GM21825 (cell line): ENCODE results near the gene AFMID.

Source experiments
- ATAC-seq: cut with Tn5 transposase; IDR thresholded peaks from one replicate; pipeline ENCODE4 v1.9.1; 2021; ENCODE audit warnings: mild to moderate bottlenecking, moderate library complexity; ENCODE audit not compliant: unreplicated experiment

The AFMID gene

DNA sequence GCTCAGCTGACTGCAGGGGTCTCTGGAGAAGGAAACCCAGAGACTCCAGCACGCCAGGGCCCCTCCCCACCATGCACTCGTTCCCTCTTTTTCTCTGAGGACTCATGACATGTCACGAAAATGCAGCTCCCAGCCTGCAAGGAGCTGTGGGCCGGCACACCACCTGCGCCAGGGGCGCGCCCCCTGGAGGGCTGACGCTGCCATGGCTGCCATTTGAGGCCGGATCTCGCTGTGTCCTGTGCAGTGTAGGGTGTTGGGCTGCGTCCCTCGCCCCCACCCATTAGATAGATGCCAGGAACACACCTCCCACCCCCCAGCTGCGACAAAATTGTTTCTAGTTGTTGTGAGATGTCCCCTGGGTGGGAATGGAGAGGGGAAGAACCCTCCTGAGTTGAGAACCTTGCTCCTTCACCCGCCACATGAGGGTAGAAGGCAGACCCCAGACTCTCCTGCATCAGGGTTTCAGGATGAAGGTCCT lies 10.6 kb upstream of the AFMID start:
- ATAC-seq, result no peak

DNA sequence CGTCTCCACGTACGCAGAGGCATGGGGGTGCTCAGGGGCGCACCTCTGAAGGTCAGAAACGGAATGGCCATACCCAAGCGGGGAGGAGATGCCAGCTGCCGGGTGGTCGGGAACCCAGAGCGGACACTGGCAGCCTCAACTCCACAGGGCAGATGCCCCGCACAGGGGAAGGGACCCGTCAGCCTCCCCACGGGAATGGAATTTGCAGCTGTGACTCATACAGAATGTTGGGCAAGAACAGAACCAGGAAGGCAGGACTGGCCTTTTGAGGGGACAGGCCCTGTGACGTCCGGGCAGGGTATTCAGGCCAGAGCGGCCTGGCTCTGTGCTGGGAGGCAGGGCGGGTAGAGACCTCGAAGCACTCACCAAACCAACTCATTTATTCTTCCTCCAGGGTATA lies 7.8 kb upstream of the AFMID start:
- ATAC-seq, result no peak

DNA sequence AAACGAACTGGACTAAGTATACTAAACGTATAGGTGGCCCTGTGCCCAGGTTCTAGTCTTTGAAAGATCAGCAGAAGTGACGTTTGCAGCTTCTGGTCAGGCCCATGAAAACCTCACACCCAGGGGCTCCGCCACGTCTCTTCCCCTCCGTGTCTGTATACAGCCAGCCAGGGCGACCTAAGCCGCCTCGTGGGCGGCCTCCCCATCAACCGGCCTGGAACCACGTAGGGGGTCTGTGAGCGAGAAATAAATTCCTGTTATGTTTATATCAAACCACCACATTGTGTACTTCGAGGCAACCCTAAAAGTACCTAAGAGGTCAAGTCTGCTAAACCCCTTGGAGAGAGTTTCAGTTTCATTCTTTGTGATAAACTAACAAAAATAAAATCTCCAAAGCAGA lies 7.1 kb upstream of the AFMID start:
- no peak for ATAC-seq

DNA sequence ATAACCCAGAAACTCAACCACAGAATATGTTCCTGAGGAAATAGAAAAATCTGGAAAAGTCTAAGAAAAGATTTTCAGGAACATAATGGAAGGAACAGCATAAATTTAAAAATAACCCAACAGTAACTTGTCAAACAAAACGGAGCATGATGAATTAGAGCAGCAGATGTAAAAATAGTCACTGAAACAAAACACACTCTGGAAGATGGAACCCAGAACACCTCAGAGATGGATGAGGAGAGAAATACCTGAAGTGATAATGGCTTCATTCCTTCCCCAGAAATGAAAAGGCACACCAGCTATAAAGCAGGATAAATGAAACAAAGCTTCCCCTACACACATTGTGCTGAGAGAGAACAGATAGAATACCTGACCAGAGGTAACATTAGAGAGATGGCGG lies 6.7 kb upstream of the AFMID start:
- no peak for ATAC-seq

DNA sequence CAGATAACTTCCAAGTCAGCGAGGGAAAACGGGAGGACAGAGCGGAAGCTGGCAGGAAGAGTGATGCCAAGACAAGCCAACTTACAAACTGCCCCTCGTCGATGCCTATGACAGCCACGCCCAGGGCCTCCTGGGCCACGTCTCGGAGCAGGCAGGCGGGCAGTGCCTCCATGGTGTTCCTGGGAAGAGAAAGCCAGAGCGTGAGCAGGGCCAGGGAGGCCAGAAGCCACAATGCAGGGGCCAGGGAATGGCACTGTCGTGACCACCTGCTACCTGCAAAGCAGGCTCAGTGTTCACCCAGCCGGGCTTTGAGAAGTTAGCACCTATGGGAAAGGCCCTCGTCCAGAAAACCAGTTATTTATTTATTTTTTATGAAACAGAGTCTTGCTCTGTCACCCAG lies 4.7 kb upstream of the AFMID start:
- ATAC-seq, result no peak

DNA sequence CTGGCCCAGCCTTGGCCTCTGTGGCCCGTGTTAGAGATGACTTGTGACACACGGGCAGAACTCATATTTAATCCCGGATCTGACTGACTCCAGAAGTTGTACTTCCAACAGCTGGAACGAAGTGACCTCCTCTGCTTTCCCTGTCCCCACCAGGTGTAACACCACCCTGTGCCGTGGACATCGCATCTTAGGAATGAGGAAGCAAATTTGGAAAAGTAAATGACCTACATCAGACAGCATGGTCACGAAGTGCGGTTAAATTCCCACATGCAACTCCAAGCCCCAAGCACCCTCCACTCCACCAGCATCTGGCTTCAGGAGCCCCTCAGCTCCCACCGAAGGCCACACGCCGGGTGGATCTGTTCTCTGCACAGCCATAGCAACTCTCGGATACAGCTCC lies 3.2 kb upstream of the AFMID start:
- ATAC-seq, result no peak

DNA sequence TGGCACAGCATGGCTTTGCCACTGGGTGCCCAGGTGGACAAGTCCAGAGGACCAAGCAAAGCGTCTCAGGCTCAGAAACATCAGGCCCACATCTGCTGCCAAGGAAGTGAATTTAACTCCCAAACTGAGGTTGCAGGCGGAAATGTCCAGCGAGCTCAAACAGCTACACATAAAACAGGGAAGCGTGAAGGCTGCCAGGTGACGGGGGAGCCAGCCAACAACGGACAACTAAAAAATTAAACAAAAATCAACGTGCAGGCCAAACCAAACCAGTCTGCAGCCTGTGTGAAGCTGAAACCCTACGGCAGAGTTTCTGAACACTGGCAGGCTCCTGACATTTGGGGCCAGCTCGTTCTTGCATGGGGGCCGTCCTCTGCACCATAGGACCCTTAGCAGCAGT lies 2.8 kb upstream of the AFMID start:
- no peak for ATAC-seq

DNA sequence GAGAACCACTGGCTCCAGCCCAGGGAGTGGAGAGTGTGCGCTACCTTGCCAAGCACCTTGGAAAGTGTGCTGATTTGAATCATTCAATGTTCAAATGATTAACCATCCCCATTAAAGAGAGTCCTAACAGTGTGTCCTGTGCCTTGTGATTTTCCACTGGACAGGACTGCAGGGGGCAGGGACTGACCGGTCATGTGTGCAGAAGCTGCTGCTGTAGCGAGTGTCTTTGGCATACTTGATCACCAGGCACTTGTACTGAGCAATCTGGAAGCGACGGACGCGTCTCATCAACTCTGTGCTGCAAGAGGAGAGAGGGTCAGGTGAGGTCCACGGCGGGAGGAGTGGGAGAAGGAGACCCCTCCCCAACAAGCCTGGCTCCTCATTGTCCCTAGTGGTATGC lies 2.3 kb upstream of the AFMID start:
- ATAC-seq, result no peak

DNA sequence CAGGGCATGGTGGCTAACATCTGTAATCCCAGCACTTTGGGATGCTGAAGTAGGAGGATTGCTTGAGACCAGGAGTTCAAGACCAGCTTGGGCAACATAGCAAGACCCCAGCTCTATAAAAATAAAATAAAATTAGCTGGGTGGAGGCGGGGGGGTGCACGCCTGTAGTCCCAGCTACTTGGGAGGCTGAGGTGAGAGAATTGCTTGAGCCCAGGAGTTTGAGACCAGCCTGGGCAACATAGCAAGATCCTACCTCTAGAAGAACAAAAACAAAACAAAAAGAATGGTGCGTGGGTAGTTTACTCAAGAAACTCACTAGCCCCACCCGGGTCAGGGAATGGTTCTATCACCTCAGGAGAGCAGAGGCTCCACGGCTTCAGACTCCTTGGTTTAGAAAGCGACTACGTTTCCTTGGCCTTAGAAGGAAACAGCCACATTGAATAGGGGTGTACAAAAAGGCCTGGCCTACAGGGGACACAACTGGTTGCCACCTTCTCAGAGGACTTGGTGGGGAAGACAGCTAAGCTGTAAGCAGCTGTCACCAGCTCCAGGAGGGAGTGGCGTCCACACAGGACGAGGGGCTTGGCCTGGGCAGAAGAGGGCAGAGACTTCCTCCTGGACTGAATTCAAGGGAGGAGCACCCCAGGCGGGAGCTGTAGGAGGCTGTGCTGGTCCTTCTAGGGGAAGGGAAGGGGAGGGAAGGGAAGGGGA lies 1.0 kb upstream of the AFMID start:
- ATAC-seq, result no peak

DNA sequence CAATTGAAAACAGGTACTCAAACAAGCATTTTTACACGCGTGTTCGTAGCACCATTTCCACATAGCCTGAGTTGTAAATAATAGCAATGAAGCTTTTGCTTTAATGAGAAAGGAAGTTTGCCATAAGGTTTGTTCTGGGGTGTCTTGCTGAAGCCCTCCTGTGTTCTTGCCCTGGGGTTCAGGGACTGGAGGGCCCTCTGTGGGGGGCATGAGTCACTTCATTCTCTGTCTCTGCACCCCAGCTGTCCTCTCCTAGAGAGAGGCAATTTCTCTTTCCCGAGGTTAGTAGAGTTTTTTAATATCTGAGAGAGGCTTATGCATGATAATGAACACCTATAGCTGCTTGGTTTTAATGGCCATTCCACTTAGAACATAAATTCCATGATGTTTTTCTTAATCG lies 9.6 kb downstream of the AFMID start:
- ATAC-seq, result no peak

DNA sequence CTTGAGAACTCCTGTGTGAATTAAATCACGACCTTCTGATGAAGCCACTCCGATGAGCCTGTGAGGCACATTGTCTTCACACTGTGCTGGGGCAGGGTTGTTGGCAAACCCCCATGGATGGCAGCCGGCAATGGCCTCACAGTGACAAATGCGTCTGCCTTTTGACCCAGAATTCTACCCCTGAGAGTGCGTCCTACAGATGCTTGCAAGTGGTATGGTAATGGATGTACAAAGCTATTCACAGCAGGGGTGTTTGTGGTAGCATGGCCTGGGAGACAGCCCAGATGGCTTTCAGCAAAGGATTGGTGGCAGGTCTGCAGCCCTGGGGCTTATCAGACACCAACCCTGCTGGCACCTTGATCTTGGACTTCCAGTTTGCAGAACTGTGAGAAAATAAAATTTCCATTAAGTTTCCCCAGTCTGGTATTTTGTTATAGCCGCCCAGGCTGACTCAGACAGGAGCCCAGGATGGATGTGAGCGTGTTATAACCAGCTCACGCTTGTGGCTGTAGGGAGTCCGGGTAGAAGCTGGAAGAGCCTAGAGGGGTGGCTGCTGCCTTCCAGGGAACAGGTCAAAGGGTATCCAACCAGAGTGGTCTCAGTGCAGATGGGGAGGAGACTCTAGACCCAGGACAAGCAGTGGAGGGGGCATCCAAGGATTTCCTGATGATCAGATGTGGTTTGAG lies 10.1 kb downstream of the AFMID start:
- ATAC-seq, result no peak

DNA sequence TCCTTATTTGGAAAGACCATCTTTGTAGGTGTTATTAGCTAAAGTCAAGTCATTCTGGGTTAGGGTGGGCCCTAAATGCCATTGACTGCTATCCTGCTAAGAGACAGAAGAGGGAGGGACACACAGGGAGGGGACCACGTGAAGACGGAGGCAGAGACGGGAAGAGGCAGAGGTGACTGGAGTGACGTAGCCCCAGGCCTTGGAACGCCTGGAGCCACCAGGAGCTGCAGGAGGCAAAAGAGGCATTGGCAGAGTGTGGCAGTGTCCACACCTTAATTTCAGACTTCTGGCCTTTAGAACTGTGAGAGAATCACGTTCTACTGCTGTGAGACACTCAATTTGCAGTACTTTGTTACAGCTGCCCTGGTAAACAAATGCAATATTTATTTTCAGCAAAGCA lies 13.3 kb downstream of the AFMID start:
- ATAC-seq, result no peak

DNA sequence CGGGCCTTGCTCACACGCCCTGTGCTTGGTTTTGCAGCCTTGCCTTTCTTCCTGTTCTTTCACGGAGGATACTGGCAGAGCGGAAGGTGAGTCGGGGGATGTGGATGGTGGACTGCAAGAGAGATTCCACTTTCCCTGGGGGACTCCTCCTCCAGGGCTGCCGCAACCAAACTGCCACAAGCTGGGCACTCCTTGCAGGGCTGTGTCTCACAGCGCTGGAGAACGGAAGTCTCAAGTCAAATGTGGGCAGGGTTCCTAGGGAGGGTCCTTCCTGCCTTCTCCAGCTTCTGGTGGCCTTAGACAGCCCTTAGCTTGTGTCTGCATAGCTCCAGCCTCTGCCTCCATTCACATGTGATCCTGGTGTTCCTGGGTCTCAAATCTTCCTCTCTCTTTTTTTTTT lies 15.5 kb downstream of the AFMID start:
- no peak for ATAC-seq

DNA sequence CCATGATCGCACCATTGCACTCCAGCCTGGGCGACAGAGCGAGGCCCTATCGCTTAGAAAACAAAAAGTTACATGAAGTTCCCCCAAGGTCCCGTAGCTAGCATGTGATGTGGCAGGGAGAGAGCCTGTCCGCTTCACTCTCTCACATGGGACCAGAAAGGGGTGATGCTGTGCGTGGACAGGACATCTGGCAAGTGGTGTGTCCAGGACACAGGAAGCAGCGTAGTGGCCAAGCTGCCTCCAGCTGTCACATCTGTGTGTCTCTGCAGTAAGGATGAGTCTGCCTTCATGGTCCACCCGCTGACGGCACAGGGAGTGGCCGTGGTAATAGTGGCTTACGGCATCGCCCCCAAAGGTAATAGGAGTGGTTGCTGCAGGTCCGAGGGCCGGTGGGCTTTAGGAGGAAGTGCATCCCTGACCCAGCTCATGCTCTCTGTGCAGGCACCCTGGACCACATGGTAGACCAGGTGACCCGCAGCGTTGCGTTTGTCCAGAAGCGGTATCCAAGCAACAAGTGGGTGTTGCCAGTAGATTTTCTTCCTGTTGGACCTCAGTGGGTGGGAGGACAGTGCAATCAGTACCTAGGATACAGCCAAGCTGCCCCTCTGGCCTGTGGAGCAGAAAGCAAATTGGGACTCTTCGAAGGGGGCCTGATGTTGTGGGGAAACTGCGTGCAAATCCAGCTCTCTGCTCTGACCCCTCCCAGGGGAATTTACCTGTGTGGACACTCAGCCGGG lies 17.4 kb downstream of the AFMID start:
- ATAC-seq, result no peak

DNA sequence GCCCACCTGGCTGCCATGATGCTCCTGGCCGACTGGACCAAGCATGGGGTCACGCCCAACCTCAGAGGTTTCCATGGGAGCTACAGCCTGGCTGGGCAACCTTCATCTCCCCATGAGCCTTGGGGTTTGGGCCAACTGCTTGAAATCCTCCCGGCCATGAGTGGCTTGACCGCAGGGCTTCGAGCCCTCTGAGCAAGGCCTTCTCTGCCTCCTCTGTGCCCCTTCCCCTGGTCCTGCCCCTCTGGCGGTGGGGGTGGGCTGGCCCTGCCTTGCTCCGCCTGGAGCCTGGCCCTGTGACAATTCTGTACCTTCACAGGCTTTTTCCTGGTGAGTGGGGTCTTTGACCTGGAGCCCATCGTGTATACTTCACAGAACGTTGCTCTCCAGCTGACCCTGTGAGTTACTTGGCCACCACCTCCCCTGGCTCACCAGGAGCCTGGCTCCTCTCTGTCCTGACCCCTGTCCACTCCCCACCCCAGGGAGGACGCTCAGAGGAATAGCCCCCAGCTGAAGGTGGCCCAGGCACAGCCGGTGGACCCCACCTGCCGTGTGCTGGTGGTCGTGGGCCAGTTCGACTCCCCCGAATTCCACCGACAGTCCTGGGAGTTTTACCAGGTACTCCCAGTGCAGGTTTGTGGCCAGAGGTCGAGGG lies 18.1 kb downstream of the AFMID start:
- ATAC-seq, result no peak

DNA sequence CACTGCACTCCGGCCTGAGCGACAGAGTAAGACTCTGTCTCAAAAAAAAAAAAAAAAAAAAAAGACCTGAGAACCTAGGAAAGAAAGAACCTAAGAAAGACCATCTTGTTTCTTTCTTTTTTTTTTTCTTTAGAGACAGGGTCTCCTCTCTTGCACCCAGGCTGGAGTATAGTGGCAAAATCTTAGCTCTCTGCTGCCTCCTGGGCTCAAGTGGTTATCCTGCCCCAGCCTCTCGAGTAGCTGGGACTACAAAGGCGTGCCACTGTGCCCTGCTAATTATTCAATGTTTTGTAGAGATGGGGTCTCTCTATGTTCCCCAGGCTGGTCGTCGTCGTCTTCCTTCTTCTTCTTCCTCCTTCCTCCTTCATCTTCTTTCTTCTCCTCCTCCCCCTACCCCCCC lies 19.1 kb downstream of the AFMID start:
- ATAC-seq, result no peak

DNA sequence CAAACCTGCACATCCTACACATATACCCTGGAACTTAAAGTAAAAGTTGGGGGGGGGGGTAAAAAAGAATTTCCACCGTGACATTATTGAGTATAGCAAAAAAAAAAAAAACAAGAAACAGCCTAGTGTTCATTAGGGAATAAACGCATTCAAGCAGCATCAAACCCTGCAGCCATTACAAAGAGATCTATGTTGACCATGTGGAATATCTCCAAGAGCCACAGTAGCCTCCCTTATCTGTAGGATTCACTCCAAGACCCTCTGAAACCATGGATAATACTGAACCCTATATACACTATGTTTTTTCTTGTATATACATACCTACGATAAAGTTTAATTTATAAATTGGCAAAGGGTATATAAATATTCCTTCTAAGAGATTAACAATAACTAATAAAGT lies 21.3 kb downstream of the AFMID start:
- no peak for ATAC-seq

DNA sequence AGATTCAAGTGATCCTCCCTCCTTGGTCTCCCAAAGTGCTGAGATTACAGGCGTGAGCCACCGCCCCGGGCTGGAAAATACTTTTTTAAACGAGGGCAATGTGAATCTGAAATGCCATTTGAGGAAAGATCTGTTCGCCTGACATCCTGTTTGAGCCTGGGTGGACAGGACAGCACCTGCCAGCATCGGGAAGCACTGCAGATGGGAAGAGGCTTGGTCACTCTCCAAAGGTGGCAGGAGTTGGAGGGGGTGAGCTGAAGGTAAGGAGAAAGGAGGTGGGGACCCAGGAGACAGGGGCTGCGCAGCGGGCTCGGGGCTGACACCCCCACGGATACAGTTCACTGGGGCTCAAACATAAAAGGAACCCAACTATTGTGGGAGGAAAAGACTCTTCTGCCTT lies 22.9 kb downstream of the AFMID start:
- no peak for ATAC-seq

DNA sequence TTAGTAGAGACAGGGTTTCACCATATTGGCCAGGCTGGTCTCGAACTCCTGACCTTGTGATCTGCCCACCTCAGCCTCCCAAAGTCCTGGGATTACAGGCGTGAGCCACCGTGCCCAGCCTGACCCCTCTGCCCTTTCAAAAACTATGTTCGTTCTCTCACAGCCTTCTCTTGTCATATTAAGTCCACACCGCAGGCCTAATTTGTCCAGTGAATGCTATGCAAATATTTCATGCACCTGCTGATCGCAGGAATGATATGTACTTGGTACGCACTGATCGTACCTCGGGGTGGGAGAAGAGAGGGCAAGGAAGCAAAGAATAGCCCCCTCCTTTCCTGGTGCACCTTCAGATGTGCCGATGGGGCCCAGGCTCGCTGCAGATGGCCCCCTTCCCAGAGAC lies 23.9 kb downstream of the AFMID start:
- ATAC-seq, result no peak

DNA sequence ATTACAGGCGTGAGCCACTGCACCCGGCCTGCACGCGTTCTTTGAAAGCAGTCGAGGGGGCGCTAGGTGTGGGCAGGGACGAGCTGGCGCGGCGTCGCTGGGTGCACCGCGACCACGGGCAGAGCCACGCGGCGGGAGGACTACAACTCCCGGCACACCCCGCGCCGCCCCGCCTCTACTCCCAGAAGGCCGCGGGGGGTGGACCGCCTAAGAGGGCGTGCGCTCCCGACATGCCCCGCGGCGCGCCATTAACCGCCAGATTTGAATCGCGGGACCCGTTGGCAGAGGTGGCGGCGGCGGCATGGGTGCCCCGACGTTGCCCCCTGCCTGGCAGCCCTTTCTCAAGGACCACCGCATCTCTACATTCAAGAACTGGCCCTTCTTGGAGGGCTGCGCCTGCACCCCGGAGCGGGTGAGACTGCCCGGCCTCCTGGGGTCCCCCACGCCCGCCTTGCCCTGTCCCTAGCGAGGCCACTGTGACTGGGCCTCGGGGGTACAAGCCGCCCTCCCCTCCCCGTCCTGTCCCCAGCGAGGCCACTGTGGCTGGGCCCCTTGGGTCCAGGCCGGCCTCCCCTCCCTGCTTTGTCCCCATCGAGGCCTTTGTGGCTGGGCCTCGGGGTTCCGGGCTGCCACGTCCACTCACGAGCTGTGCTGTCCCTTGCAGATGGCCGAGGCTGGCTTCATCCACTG lies 27.0 kb downstream of the AFMID start, which contains the start of gene BIRC5:
BIRC5 (plus strand) TSS at position 238 of the 690 bp plus-strand sequence; CDS start at position 302, 64 bp downstream.
- peak; percentile 92 for ATAC-seq

DNA sequence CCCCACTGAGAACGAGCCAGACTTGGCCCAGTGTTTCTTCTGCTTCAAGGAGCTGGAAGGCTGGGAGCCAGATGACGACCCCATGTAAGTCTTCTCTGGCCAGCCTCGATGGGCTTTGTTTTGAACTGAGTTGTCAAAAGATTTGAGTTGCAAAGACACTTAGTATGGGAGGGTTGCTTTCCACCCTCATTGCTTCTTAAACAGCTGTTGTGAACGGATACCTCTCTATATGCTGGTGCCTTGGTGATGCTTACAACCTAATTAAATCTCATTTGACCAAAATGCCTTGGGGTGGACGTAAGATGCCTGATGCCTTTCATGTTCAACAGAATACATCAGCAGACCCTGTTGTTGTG lies 27.5 kb downstream of the AFMID start:
- no peak for ATAC-seq
